GM18502 (cell line): ENCODE measurements around the gene PRKCZ.

ENCODE experiments used
- ATAC-seq: cut with Tn5 transposase; IDR thresholded peaks from one replicate; pipeline ENCODE4 v1.9.1; 2021; ENCODE audit warnings: mild to moderate bottlenecking; ENCODE audit not compliant: unreplicated experiment, poor library complexity

Gene PRKCZ

DNA sequence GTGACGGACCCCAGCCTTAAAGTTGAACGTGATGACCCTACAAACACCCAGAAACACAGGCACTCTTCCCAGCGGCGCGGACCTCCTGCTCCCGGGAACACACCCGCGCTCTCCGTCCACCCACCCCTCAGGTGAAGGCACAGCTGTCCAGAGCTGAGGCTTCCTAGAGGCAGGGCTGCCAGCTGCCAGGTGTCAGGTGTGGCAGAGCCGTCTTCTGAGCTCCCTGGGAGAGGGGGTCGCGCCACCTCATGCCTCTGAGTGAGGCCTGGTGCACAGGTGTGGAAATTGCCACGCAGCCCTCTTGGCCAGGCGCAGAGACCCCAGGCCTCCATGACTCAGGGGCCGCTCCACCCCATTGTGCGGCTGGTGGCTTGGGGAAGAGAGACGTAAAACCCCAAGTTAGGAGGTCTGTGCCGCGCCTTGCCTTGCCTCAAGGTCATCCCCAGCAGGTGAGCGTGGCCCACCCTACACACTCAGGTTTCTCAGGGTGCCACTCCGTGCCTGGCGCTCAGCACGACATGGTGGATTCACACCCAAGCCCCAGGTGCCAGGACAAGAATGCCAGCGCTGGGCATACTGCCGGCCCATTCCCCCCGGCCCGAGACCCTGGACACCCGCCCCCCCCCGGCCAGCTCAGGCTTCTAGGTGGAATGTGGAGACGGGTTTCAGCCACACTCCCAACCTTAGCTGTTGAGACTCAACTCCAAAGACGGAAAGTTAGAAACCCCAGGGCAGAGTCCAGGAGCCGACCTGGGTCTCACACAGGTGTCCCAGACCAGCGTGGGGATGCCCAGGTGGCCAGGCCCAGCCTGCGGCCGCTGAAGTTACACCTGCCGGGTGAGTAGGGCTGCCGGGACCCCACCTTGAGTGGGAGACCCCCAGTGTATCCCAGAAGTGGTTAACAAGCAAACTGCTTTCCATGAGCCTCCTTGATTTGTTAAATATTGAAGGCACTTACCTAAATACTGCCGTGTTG is 136.0 kb downstream of the PRKCZ start:
- ATAC-seq = no peak

DNA sequence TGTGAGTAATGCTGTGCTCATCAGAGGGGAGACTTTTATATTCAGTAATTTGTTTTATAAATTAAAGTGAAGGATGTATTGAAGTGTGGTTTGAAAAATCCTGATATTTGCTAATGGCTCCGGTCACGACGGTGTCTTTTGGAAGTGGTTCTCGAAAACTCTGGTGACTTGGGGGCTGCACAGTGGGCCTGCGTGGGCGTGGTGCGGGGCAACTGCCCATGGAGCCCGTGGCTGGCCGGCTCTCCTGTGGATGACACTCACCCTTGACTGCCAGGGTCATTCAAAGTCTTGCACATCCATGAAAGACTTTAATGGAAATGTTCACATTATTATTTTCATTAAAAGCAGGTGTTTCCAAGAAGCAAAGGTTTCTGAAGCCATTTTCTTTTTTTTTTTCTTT is 136.7 kb downstream of the PRKCZ start:
- ATAC-seq = no peak

DNA sequence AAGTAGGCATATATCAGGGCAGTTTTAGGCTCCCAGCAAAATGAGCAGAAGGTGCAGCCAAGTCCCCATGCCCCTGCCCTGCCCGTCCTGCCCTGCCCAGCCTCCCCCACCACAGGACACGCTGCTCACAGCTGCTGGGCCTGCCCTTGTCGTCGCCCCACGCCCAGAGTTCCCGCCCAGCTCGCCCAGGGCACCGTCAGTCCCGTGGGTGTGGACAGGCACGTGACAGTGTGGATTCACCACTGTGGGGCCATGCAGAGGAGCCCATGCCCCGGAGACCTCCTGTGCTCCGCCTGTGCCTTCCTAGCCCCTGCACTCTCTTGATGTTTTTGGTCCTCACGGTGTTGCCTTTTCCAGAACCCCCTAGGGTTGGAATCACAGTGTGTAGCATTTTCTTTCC is 137.4 kb downstream of the PRKCZ start:
- no peak for ATAC-seq

DNA sequence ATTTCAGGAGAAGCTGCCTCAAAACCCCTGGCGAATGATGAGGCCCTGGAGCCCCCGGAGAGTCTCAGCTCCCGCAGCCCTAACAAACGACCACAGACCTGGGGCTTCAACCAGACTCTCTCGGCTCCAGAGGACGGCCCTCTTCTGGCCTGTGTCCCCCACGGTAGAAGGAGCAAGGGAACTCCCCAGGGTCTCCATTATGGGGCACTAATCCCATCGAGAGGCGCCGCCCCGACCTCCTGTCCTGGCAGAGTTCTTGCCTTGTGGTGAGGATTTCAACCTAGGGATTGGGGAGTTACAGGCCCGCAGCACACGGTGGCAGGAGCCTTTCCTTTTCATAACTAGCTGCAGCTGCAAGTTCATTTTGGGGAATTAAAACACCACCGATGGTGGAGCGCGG is 138.1 kb downstream of the PRKCZ start:
- ATAC-seq = no peak

DNA sequence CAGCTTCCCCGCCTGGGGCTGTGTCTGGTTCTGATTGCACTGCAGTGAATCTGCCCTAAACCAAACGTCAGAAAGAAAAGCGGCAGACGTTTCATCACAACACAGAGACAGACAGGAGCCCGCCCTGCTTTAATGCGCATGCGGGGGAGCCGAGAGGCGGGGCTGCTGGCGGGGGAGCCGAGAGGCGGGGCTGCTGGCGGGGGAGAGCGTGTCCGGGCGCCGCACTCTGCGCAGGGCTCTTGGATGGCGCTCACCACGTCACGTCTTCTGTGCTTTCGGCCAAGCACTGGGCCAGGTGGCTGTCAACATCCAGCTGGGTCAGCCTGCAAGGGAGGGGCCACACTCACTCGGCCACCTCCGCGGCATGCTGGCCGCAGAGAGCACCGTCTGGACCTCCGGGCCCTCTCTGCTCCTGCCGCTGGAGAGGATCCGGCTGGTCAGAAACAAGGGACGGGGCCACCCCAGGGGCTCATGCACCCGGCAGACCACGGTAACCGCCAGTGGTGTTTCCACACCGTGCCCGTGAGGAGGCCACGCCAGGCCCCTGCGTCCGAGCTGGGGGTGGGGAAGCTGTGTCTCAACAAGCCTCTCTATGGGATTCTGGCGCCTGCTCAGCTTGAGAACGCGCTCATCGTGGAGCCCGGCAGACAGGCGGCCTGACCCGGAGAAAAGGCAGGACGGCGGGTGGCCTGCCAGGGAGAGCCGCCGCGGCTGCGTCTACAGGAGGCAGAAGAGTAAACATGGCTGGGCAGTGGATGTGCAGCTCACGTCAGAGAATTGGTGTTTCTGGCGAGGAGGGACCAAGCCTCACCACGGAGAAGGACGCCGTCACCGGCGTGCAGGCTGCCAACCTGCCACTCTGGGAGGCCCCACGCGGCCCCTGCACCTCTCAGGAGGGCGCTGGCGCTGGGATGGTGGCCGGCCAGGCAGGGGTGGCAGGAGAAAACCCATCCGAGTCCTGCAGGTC is 139.5 kb downstream of the PRKCZ start:
- ATAC-seq = peak; percentile 84

DNA sequence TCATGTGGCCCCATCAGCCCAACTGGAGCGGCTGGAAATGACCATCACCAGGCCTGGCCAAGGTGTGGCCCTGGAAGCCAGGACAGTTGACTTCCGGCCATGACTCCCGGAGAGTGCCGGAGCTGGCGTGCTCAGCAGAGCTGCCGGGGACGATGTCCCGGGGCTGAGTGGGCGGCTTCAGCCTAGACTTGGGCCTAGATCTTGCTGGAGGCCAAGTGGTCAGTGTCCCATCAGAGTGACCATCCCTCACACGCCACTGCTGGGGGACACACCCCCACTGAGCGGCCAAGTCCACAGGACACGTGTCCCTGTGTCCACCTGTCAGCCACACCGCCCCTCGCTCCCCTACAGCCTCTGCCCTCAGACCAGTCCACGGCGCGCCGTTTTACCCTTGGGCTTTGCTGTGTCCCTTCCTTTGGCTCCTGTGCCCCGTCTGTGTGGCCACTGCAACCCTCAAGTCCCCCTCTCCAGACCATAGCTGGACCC is 140.3 kb downstream of the PRKCZ start:
- ATAC-seq = no peak

DNA sequence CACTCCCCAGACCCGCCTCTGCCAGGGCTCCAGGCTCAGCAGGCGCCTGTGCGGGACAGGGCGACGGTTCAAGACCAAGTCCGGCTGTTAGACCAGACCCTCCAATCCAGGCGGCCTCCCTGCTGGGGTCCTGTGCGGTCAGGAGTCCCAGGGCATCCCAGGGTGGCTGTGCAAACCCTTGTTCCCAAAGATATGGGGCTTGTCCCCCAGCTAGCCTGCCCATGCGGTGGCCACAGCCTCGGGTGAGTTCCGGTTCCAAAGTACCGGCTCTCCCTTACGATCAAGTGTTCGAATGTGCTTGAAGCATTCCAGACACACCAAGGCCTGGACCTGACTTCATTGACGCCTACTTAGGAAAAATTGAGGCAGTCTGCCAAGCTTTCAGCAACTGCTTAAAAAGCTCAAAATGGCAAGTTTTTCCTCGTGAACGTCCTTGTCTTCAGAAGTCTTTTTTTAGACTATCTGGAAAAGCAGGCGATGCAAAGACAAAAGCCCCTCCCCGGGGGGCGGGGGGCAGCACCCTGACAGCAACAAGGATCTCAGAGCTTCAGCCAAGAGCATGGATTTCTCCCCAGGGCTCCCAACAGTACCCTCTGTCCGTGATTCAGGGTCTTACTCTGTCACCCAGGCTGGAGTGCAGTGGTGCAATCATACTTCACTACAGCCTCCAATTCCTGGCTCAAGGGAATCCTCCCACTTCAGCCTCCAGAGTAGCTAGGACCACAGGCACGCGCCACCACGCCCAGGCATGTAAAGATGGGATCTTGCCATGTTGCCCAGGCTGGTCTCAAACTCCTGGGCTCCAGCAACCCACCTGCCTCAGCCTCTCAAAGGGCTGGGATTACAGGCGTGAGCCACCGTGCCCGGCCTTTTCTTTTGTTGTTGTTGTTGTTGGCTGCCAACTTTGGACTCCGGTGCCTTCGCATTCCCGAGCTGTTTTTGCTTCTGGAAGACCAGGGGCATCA is 142.1 kb downstream of the PRKCZ start:
- no peak for ATAC-seq

DNA sequence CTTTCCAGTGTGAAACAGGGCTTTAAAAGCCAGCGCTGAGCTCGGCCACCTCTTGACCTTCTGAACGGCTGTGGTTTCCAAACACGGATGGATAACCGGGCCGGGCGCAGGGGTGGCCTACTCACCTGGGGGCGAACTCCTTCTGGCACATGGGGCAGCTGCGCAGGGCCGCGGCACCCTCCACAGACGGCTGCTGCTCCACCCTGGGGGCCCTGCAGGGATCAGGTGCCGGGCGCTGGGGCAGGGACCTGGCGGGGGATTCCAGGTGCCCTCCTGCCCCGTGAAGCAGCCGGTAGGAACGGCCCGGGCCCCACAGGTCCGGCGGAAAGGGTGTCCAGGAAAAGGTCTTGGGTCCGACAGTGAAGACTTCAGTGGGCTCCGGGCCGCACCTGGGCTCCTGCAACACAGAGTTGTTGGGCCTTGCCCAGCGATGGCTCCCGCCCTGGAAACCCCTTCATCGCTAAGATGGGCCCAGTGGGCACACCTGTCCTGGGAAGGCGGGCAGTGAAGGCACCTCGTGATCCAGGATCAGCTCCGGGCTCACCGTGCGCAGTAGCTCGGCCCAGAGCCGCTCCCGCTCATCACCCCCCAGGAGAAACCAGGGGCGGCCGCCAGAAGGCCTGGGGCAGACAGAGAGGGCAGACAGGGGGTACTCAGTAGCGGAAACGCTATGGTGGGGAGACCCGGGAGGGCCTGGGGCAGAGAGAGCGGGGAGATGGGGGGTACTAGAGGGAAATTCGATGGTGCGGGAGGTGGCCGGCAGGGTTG is 143.5 kb downstream of the PRKCZ start:
- ATAC-seq = no peak

DNA sequence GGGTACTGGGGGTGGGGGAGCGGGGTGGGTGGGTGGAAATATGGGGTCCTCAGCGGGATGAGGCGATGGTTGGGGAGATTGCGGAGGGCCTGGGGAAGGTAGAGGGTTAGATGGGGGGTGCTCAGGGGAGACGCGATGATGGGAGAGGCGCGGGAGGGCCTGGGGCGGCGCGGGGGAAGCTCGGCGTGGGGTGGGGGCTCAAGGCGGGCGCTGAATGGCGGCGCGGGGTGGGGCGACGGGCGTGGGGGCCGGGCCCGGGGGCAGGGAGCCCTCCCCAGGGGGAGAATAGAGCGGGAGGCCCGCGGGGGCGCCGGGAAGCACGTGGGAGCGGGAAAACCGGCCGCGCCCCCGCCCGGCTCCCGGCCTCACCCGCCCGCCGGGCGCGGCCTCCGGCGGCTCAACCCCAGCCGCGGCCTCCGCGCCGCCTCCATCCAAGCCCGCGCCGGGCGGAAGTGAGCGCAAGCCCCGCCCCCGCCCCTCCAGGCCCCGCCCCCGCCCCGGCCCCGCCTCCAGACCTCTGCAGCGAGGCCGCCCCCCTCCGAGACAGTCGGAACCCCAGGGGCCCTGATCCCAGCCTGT is 144.2 kb downstream of the PRKCZ start, which contains the start of gene FAAP20:
FAAP20 (minus strand) TSS at position 454 of the 579 bp plus-strand sequence; CDS start at position 431, 23 bp downstream.
- ATAC-seq = peak; percentile 56

DNA sequence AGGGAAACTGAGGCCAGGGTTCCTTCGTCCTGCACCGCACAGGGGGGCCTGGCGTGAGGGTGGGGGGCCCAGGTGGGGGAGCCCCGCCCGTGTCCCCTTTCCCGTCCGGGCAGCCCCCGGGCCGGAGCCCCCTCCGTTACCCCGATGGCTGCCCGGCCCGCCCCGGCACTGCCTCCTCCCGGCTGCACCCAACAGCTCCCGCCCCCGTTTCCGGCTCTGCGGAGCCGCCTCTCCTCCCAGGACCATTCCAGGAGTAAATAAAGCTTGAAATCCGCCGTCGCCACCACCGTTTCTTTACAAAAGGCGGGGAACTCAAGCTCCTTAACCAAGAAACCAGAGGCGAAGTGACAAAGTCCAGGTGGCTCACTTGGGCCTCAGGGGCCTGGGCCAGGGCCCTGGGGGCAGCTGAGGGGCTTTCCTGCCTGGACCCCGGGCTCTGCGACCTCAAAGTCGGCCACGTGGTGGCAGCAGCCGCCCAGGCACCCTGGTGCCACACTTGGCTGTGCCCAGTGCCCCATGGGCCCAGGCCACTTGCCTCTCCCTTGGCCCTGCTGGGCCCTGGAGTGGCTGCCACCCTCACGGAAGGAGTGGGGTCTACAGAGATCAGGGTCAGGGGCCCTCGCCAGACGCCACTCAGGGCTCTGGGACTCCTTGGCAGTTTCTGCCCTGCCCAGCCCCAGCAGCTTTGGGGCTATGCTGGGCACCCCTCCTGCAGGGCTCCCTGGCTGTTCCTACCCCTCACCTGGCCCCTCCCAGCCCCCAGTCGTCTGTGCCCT is 144.9 kb downstream of the PRKCZ start:
- peak; percentile 71 for ATAC-seq

DNA sequence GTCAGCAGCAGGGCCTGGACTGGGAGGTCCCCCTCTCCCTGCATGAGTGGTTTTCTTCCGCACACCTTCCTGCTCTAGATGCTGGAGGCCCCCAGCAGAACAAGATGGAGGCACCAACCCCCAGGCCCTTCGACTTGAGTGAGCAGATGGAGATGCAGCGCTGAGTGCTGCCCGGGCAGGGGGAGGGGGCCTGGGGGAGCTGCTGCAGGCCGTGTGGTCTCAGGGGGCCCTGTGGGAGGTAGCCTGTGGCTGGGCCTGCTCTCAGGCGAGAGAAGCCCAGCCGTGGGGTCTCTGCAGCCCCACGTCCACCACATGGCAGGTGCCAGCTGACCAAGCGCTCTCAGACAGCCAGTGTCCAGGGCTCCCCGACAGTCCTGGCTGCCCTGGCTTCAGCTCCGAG is 145.6 kb downstream of the PRKCZ start:
- ATAC-seq = no peak

DNA sequence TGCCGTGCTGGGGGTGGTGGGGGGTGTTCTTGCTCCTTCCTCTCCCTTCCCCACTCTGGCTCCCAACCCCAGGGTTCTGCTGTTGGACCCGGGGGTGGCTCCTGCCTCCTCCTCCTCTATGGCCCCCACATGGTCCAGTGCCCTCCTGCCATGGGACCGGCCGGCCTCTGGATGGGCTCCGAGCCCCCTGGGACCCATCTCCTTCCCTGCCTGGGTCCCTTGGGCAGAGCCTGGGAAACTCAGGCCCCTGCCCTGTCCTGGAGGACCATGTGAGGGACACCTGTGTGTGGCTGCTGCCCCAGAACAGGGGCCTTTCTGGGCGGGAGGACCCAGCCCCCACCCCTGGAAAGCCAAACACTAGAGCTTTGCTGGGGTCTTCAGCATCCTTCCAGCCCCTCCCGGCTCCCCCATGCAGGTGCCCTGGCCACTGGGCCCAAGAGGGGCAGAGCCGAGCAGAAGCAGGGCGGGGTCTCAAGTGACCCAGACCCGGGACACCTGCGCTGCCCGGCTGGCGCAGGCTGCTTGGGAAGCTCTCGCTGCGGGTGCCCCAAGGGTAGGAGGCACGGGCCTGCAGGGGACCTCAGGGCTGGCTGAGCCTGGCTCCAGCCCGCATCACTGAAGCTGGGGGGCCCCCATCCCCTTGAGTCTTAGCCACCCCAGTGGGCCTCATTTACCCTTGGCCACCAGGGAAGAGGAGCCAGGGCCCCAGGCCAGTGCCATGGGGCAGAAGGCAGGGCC is 146.9 kb downstream of the PRKCZ start:
- no peak for ATAC-seq

DNA sequence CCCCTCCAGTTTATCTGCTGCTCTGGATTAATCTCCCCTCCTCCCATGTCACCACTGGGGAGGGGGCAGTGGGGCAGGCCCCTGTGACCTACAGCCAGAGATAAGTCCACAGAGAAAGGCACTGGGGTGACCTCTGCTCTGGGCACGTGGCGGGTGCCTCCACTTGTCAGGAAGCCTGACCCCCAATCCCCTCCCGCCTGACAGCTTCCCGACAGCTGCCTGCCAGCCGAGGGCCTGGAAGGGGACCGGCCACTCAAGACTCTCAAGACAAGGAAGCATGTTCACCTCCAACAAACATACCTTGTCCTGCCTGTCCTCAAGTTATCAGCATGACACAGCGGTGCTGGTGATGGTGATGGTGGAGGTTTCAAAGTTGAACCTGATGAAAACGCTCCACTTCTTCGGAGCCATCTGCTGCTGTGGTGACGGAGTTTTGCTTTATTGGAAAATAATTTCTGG is 147.5 kb downstream of the PRKCZ start:
- no peak for ATAC-seq

DNA sequence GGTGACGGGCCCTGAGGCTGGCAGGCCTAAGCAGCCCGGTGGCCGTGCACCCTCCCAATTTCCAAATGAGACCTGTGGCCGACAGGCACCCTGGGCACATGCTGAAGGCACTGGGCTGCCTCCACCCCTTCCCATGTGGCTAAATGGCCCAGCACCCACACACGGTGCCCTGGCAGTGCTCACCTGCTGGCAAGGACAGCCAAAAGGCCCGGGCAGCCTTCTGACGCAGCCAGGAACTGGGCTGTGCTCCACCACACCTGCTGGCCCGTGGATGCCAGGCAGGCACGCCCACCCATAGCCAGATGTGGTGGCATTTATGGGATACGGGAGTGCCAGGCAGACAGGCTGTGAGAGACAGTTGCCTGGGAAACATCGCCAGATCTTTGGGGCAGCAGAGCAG is 148.4 kb downstream of the PRKCZ start:
- ATAC-seq = no peak

DNA sequence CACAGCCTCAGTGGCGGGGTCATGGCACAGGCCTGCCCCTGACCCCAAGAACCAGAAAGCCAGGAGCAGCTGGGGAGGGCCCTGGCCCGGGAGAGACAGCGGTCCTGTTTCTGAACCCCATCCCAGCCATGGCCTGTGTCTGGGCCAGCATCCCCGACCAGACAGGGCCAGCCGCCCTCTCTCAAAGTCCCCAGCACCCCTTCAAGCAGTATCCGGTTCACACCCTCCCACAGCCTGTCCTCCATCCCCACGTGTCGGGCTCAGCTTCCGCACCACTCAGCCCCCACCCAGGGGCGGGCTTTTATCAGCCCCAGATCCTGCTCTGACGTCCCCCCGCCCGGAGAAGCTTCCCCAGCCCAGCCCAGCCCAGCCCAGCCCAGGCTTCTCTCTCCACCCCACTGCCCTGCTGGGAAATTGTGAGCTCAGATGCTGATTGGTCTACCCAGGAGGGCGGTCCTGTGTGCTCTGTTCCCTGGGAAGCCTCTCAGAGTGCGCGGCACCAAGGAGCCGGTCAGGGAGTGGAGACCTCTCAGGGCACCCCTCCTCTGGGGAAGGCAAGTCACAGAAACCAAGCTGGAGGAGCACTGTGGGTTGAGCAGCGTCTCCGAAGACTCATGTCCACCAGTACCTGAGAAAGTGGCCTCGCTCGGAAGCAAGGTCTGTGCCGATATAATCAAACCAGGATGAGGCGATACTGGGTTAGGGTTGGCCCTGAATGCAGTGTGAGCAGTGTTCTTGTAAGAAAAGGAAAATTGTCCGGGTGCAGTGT is 149.0 kb downstream of the PRKCZ start:
- ATAC-seq = peak; percentile 27

DNA sequence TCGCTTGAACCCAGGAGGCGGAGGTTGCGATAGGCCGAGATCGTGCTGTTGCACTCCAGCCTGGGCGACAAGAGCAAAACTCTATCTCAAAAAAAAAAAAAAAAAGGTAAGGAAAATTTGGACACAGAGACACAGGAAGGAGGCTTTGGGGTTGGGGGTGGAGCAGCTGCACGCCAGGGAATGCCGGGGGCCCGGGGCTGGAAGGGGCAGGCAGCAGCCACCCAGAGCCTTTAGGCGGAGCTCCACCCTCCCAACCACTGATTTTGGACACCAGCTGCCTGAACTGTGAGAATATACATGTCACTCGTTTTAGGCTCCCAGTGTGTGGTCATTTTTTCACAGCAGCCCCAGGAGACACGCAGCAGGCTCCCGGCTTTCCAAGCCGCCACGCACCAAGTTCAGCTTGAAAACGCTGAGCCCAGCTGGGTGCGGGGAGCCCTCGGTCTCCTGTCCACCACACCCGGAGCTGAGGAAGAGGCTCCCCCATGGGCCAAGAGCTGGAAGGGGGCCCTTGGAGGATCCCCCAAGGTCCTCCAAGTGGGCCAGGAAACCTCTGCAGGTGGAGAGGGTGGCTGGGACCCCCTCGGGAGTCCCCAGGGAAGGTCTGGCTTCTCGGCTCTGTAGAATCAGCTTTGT is 150.2 kb downstream of the PRKCZ start:
- ATAC-seq = no peak
